Left ventricle myocardium inferior (tissue), 1 donor: ENCODE results near the gene CABLES1. TPM values are rescaled to one million over a fixed set of nuclear protein-coding genes. Genes with fewer than 3 reads are reported as not detected.

Experiments
- DNase-seq: peaks from one replicate; pipeline ENCODE4 v3.0.0-alpha.2; 2020
- H3K27ac ChIP-seq: fragments of 200-600 bp; replicated peaks from 2 replicates; pipeline ENCODE4 v1.8.0; 2021
- H3K27me3 ChIP-seq: fragments of 200-600 bp; 2 replicates; pipeline ENCODE4 v1.8.0; 2021; ENCODE audit warnings: low read depth
- H3K36me3 ChIP-seq: fragments of 200-600 bp; 2 replicates; pipeline ENCODE4 v1.8.0; 2021
- H3K4me1 ChIP-seq: fragments of 200-600 bp; 2 replicates; pipeline ENCODE4 v1.8.0; 2021
- H3K4me3 ChIP-seq: fragments of 200-600 bp; 2 replicates; pipeline ENCODE4 v1.8.0; 2021; ENCODE audit warnings: mild to moderate bottlenecking, moderate library complexity
- H3K9me3 ChIP-seq: fragments of 200-600 bp; replicated peaks from 2 replicates; pipeline ENCODE4 v1.8.0; 2021
- CTCF ChIP-seq: fragments of 200-600 bp; IDR thresholded peaks from 2 replicates; pipeline ENCODE4 v1.8.0; 2021; ENCODE audit warnings: antibody characterized with exemption, mild to moderate bottlenecking, borderline replicate concordance
- intact Hi-C: fragments of 100-400 bp; cut with micrococcal nuclease; formaldehyde crosslinking; loops from one replicate; pipeline ENCODE4 v1.11.0; 2022
- total RNA-seq: library from RNA; stranded (reverse); fragmentation: NEBNext Ultra II Directional; extraction: Animal tissue kit (Norgen Biotek cat#: 25700); gene quantifications from one replicate; pipeline ENCODE4 v1.2.1, GENCODE V29; 2021
- donor health status: DM: no; HTN: yes; CAD: no; lungs with severe emphysema.

Gene CABLES1
- total RNA-seq, 1 donor from 2014 or later, result 2.7 TPM

DNA sequence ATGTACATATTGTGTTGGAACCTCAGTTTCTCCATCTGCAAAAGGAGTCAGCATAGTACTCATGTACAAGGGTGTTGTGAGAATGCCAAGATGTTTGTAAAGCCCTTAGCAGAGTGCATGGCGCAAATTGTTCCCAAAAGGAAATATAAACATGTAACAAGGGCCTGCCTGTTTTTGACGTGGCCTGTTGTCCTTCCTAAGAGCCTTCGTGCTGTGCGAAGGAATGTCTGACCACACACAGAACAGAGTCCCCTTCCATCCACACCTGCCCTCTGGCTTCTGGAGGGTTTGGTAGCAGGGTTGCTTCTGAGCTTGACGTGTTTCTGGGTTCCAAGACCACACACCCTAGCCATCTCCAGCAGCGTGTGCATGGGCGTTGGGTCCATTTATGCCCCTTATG lies 34.9 kb downstream of the CABLES1 start:
- H3K4me3 ChIP-seq, result no peak overlapping the region
- H3K9me3 ChIP-seq, result no peaks in the 10 kb centered on the region
- TF ChIP-seq CTCF, result no peak
- no peak overlapping the region for H3K27ac ChIP-seq
- H3K27me3 ChIP-seq, result peaks cover 28% of the 10 kb centered on the region
- peaks cover 20% of the 10 kb centered on the region for H3K4me1 ChIP-seq
- no peak for DNase-seq
- intact Hi-C loops, result loop anchor here (10.0 kb wide), 1 partner anchor 65 kb away; no protein-coding TSS in a partner anchor
- H3K36me3 ChIP-seq, result no peaks in the 10 kb centered on the region

DNA sequence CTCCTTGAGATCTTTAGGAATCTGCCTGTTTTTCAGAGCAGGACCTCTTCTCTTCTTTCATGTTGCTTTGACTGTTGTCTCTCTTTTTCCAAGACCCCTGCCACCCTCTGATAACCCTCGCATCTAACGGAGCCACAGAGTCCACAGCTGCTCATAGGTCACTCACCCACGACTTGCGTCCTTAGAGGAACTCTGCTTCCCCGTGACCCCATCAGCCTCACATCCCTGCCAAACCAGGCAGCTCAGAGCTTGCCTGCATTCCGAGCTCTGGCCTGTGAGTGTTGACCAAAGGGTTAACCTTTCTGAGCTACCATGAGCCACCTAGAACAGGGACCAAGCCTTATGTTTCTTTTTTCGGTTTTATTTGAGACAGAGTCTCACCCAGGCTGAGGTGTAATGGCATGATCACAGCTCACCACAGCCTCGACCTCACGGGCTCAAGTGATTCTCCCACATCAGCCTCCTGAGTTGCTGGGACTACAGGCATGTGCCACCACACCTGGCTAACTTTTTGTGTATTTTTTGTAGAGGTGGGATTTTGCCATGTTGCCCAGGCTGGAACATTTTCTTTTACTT lies 36.4 kb downstream of the CABLES1 start:
- H3K4me1 ChIP-seq, result peaks cover 14% of the 10 kb centered on the region
- no peak for DNase-seq
- H3K36me3 ChIP-seq, result no peaks in the 10 kb centered on the region
- H3K4me3 ChIP-seq, result no peak overlapping the region
- peaks cover 18% of the 10 kb centered on the region for H3K27me3 ChIP-seq
- H3K9me3 ChIP-seq, result no peaks in the 10 kb centered on the region
- H3K27ac ChIP-seq, result no peak overlapping the region
- intact Hi-C loops, result loop anchor here (10.0 kb wide), 1 partner anchor 63 kb away; no protein-coding TSS in a partner anchor
- no peak for TF ChIP-seq CTCF

- H3K27me3 ChIP-seq, result peaks cover 18% of the 10 kb centered on the region
- H3K9me3 ChIP-seq, result no peaks in the 10 kb centered on the region
- H3K27ac ChIP-seq, result no peak overlapping the region
- DNase-seq, result no peak
- no peak overlapping the region for H3K4me3 ChIP-seq
- no peaks in the 10 kb centered on the region for H3K36me3 ChIP-seq
- intact Hi-C loops, result loop anchor here (10.0 kb wide), 1 partner anchor 62 kb away; no protein-coding TSS in a partner anchor
- TF ChIP-seq CTCF, result no peak
- peaks cover 2% of the 10 kb centered on the region for H3K4me1 ChIP-seq
Observed at GRCh38 chr18:23172591-23173380, 37.5 kb downstream of the CABLES1 start.

- TF ChIP-seq CTCF, result no peak
- intact Hi-C loops, result loop anchor here (10.0 kb wide), 1 partner anchor 61 kb away; no protein-coding TSS in a partner anchor
- H3K4me3 ChIP-seq, result no peak overlapping the region
- H3K27me3 ChIP-seq, result peaks cover 27% of the 10 kb centered on the region
- H3K4me1 ChIP-seq, result no peaks in the 10 kb centered on the region
- H3K36me3 ChIP-seq, result no peaks in the 10 kb centered on the region
- no peak overlapping the region for H3K27ac ChIP-seq
- no peak for DNase-seq
- H3K9me3 ChIP-seq, result no peaks in the 10 kb centered on the region
Observed at GRCh38 chr18:23173912-23174311, 38.6 kb downstream of the CABLES1 start.

- intact Hi-C loops, result loop anchor here (10.0 kb wide), 1 partner anchor 58 kb away; no protein-coding TSS in a partner anchor
- H3K27me3 ChIP-seq, result peaks cover 28% of the 10 kb centered on the region
- H3K4me3 ChIP-seq, result no peak overlapping the region
- TF ChIP-seq CTCF, result no peak
- no peak for DNase-seq
- no peaks in the 10 kb centered on the region for H3K9me3 ChIP-seq
- no peaks in the 10 kb centered on the region for H3K36me3 ChIP-seq
- peaks cover 5% of the 10 kb centered on the region for H3K4me1 ChIP-seq
- H3K27ac ChIP-seq, result no peak overlapping the region
Observed at GRCh38 chr18:23176701-23177432, 41.6 kb downstream of the CABLES1 start.
